PC-9 (cell line): ENCODE results near the gene CTBP2. TPM values are rescaled to one million over a fixed set of nuclear protein-coding genes. Genes with fewer than 3 reads are reported as not detected.

ENCODE experiments used
- BruUV-seq: library from RNA; stranded (reverse); fragments of 400-500 nt; replicated peaks from 2 replicates; lab custom pipeline; 2021; lab: Mats Ljungman, UMichigan
- CTCF ChIA-PET: fragments of 300-600 bp; sonication (Branson Sonifier 250); formaldehyde crosslinking; loops from one replicate; lab custom pipeline; 2022; ENCODE audit warnings: antibody characterized with exemption; lab: Charles Lee
- POLR2A ChIA-PET: fragments of 300-600 bp; sonication (Branson Sonifier 250); formaldehyde crosslinking; loops from one replicate; lab custom pipeline; 2022; ENCODE audit warnings: antibody characterized with exemption; ENCODE audit not compliant: unreplicated experiment; lab: Charles Lee
- DNase-seq, 2 experiments: peaks; one replicate each; pipeline versions ENCODE4 v3.0.0 to v3.0.0-alpha.2; 2015 to 2022; ENCODE audit warnings: mixed read lengths in 1 of 2
- H2AFZ ChIP-seq: fragments of 200-600 bp; sonication (generic); 2 replicates; pipeline ENCODE4 v1.8.1; 2017; ENCODE audit warnings: antibody characterized with exemption
- H3F3A ChIP-seq: fragments of 200-600 bp; sonication (generic); 2 replicates; pipeline ENCODE4 v1.8.1; 2017; ENCODE audit warnings: antibody characterized with exemption, mild to moderate bottlenecking, low read depth; ENCODE audit not compliant: insufficient read depth
- H3K27ac ChIP-seq: fragments of 200-600 bp; sonication (generic); 2 replicates; pipeline ENCODE4 v1.6.1; 2016; ENCODE audit warnings: mixed run types
- H3K27me3 ChIP-seq: fragments of 200-600 bp; sonication (generic); 2 replicates; pipeline ENCODE4 v1.6.1; 2016; ENCODE audit warnings: low read depth, mixed run types; ENCODE audit not compliant: insufficient read depth
- H3K36me3 ChIP-seq: fragments of 200-600 bp; sonication (generic); 2 replicates; pipeline ENCODE4 v1.6.1; 2016; ENCODE audit warnings: low read depth, mixed run types
- H3K4me1 ChIP-seq: fragments of 200-600 bp; sonication (generic); replicated peaks from 2 replicates; pipeline ENCODE4 v1.6.1; 2016; ENCODE audit warnings: mixed run types; ENCODE audit not compliant: insufficient read depth
- H3K4me2 ChIP-seq: fragments of 200-600 bp; sonication (generic); 2 replicates; pipeline ENCODE4 v1.6.1; 2017; ENCODE audit warnings: mixed run types
- H3K4me3 ChIP-seq: fragments of 200-600 bp; sonication (generic); 2 replicates; pipeline ENCODE4 v1.6.1; 2016; ENCODE audit warnings: mixed run types
- H3K79me2 ChIP-seq: fragments of 200-600 bp; sonication (generic); 2 replicates; pipeline ENCODE4 v1.6.1; 2017; ENCODE audit warnings: low read depth, mixed run types
- H3K9me2 ChIP-seq: fragments of 200-600 bp; sonication (generic); 2 replicates; pipeline ENCODE4 v1.8.1; 2017; ENCODE audit warnings: mild to moderate bottlenecking; ENCODE audit not compliant: insufficient read depth
- H3K9me3 ChIP-seq: fragments of 200-600 bp; sonication (generic); 2 replicates; pipeline ENCODE4 v1.8.1; 2016; ENCODE audit warnings: low read depth; ENCODE audit not compliant: insufficient read depth
- H4K20me1 ChIP-seq: fragments of 200-600 bp; sonication (generic); 2 replicates; pipeline ENCODE4 v1.8.1; 2017; ENCODE audit not compliant: insufficient read depth
- EZH2 ChIP-seq: fragments of 200-600 bp; sonication (generic); IDR thresholded peaks from 2 replicates; pipeline ENCODE4 v1.8.0; 2017; ENCODE audit warnings: antibody characterized with exemption, low read depth
- intact Hi-C: fragments of 100-400 bp; cut with micrococcal nuclease; formaldehyde crosslinking; loops from one replicate; pipeline ENCODE4 v1.10.0; 2022; ENCODE audit not compliant: unreplicated experiment
- total RNA-seq: library from RNA; stranded (reverse); gene quantifications from 2 replicates; pipeline ENCODE4 v1.2.3, GENCODE V29; 2021
- TF ChIP-seq, protein P1 (sequence below): fragments of 200-600 bp; sonication (generic); conservative IDR thresholded peaks from 2 replicates; pipeline ENCODE4 v1.6.1; 2017; ENCODE audit warnings: mixed run types, antibody characterized with exemption, mild to moderate bottlenecking, moderate library complexity

CTBP2 gene
- total RNA-seq, 1 experiment from 2014 or later: 60.5 TPM

DNA sequence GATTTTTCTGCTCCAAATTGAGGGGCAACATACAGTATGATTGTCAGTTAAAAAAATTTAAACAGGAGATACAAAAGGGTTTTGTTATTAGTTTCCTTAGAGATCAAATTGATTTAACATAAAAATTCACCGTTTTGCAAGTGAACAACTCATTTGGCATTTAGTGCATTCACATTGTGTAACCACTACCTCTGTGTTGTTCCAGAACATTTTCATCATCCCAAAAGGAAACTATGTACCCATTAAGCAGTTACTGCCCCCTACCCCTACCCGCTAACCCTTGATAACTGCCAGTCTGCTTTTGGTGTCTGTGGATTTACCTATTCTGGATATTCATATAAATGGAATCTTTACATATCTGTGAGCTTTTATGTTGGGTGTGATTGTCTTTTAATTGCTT lies 215.4 kb downstream of the CTBP2 start:
- H3K9me2 ChIP-seq: no peaks in the 10 kb centered on the region
- H3K9me3 ChIP-seq: no peaks in the 10 kb centered on the region
- POLR2A ChIA-PET: no interaction called here
- BruUV-seq: no TSS peak
- H3F3A ChIP-seq: no peaks in the 10 kb centered on the region
- peaks cover 86% of the 10 kb centered on the region for H3K79me2 ChIP-seq
- H4K20me1 ChIP-seq: peaks cover 20% of the 10 kb centered on the region; the same call in 1 of the 2 replicates
- CTCF ChIA-PET: no interaction called here
- H3K4me1 ChIP-seq: no peaks in the 10 kb centered on the region
- H3K27me3 ChIP-seq: no peaks in the 10 kb centered on the region
- no peak for DNase-seq
- H3K27ac ChIP-seq: no peak overlapping the region
- H3K36me3 ChIP-seq: no peaks in the 10 kb centered on the region; the same call in 1 of the 2 replicates
- intact Hi-C loops: no loop called here
- no peak overlapping the region for H3K4me3 ChIP-seq
- no peak overlapping the region for H3K4me2 ChIP-seq
- no peak for TF ChIP-seq EZH2
- TF ChIP-seq, protein P1, sequence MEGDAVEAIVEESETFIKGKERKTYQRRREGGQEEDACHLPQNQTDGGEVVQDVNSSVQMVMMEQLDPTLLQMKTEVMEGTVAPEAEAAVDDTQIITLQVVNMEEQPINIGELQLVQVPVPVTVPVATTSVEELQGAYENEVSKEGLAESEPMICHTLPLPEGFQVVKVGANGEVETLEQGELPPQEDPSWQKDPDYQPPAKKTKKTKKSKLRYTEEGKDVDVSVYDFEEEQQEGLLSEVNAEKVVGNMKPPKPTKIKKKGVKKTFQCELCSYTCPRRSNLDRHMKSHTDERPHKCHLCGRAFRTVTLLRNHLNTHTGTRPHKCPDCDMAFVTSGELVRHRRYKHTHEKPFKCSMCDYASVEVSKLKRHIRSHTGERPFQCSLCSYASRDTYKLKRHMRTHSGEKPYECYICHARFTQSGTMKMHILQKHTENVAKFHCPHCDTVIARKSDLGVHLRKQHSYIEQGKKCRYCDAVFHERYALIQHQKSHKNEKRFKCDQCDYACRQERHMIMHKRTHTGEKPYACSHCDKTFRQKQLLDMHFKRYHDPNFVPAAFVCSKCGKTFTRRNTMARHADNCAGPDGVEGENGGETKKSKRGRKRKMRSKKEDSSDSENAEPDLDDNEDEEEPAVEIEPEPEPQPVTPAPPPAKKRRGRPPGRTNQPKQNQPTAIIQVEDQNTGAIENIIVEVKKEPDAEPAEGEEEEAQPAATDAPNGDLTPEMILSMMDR: no peak
- H2AFZ ChIP-seq: no peak overlapping the region

DNA sequence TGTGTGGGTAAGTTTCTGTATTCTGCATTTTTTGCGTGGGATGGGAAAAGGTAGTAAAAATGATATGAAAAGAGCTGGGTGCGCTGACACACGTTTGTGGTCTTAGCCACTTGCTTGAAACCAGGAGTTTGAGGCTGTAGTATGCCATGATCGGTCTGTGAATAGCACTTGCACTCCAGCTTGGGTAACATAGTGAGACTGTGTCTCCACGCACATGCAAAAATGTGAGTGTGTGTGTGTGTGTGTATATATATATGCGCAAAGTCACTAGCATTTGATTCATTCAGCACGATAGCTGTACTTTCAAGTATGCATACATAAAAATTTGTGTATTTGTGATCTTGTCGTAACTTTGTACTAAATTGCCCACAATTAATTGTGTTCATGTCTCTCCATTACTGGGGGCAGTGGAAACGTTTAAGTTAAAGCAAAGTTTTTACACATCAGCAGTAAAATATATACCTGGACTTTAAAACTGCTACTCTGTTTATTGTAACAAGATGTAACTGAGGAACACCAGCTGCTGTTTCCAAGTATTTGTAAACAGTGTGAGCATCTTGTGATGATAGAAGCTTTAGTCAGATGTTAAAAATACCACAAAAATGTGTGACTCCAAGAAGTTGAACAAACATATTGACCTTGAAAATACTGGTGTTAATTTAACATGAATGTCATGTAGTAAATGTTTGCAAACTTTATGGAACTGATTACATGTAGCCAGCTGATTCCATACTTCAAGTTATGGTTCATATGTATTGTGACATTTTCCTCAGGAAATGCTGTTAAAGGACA lies 216.9 kb downstream of the CTBP2 start:
- CTCF ChIA-PET: no interaction called here
- H3K27ac ChIP-seq: no peak overlapping the region

DNA sequence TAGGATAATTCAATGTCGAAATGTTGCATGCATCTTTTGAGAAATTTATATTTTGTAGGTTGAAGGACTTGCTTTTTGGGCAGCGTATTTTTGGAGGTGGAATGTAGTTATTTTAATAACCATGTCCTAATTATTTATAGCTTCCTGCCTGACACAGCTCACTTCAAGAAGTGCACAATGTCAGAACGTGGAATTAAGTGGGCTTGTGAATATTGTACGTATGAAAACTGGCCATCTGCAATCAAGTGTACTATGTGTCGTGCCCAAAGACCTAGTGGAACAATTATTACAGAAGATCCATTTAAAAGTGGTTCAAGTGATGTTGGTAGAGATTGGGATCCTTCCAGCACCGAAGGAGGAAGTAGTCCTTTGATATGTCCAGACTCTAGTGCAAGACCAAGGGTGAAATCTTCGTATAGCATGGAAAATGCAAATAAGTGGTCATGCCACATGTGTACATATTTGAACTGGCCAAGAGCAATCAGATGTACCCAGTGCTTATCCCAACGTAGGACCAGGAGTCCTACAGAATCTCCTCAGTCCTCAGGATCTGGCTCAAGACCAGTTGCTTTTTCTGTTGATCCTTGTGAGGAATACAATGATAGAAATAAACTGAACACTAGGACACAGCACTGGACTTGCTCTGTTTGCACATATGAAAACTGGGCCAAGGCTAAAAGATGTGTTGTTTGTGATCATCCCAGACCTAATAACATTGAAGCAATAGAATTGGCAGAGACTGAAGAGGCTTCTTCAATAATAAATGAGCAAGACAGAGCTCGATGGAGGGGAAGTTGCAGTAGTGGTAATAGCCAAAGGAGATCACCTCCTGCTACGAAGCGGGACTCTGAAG lies 217.8 kb downstream of the CTBP2 start:
- Histone ChIP-seq H3F3A (no peaks in the 10 kb centered on the region), H3K79me2 (peaks cover 87% of the 10 kb centered on the region), H3K27ac (no peak overlapping the region), H4K20me1 (peaks cover 26% of the 10 kb centered on the region), H3K4me2 (no peak overlapping the region), H3K9me3 (no peaks in the 10 kb centered on the region), H2AFZ (no peak overlapping the region), H3K9me2 (no peaks in the 10 kb centered on the region), H3K27me3 (no peaks in the 10 kb centered on the region), H3K4me3 (no peak overlapping the region), H3K4me1 (no peaks in the 10 kb centered on the region), H3K36me3 (no peaks in the 10 kb centered on the region; the same call in 1 of the 2 replicates)
- DNase-seq: no peak
- intact Hi-C loops: no loop called here
- no TSS peak for BruUV-seq
- no peak for TF ChIP-seq EZH2
- TF ChIP-seq, protein P1: no peak
- POLR2A ChIA-PET: no interaction called here
- CTCF ChIA-PET: no interaction called here

More for the DNA sequence above, 216.9 kb downstream of the CTBP2 start:
- POLR2A ChIA-PET: no interaction called here
- Histone ChIP-seq H4K20me1 (peaks cover 26% of the 10 kb centered on the region), H3K4me1 (no peaks in the 10 kb centered on the region), H3F3A (no peaks in the 10 kb centered on the region), H3K4me2 (no peak overlapping the region), H3K9me2 (no peaks in the 10 kb centered on the region), H3K9me3 (no peaks in the 10 kb centered on the region), H3K4me3 (no peak overlapping the region), H3K27me3 (no peaks in the 10 kb centered on the region), H3K36me3 (no peaks in the 10 kb centered on the region; the same call in 1 of the 2 replicates), H2AFZ (no peak overlapping the region), H3K79me2 (peaks cover 87% of the 10 kb centered on the region)
- TF ChIP-seq, protein P1: no peak
- no peak for TF ChIP-seq EZH2
- intact Hi-C loops: no loop called here
- no TSS peak for BruUV-seq
- no peak for DNase-seq
